B cell (primary cell): ENCODE data around the gene CUEDC2. TPM values are rescaled to one million over a fixed set of nuclear protein-coding genes. Genes with fewer than 3 reads are reported as not detected.

Source experiments
- ATAC-seq: fragments of 200-7000 bp; cut with Tn5 transposase; one replicate; pipeline ENCODE4 v1.10.0; 2021; ENCODE audit warnings: low read depth, mild to moderate bottlenecking, moderate number of reproducible peaks, moderate library complexity
- CTCF ChIA-PET: fragments of 350-600 bp; sonication (Branson Sonifier 250); formaldehyde crosslinking; loops from one replicate; lab custom pipeline; 2021; ENCODE audit warnings: antibody characterized with exemption, inconsistent platforms; lab: Charles Lee
- POLR2A ChIA-PET: fragments of 350-600 bp; sonication (Branson Sonifier 250); formaldehyde crosslinking; loops from one replicate; lab custom pipeline; 2021; ENCODE audit warnings: antibody characterized with exemption; lab: Charles Lee
- DNase-seq: peaks from one replicate; pipeline ENCODE4 v3.0.0; 2013
- H2AFZ ChIP-seq: 2 replicates; pipeline ENCODE4 v1.6.1; 2012; ENCODE audit warnings: mild to moderate bottlenecking, low read depth, low read length; ENCODE audit not compliant: insufficient read depth, poor library complexity, severe bottlenecking
- H3K27ac ChIP-seq, 2 donors: 1 replicate in 1 of 2; 2 replicates in 1 of 2; pipeline ENCODE4 v1.5.1; 2012 to 2013; ENCODE audit warnings: low read length in 2 of 2, mild to moderate bottlenecking in 2 of 2, moderate library complexity in 1 of 2
- H3K27me3 ChIP-seq, 4 experiments: fragments of 200-600 bp in 1 of 4; sonication (generic) in 1 of 4; replicated peaks in 1 of 4; 1 replicate in 2 of 4; 2 replicates in 2 of 4; pipeline versions ENCODE4 v1.6.1 to v1.7.0; 2013 to 2016; ENCODE audit warnings: low read length in 3 of 4, mild to moderate bottlenecking in 2 of 4, mixed read lengths in 1 of 4, moderate library complexity in 1 of 4; ENCODE audit not compliant: insufficient read depth in 4 of 4, control insufficient read depth in 3 of 4; ENCODE audit errors: control extremely low read depth in 1 of 4
- H3K36me3 ChIP-seq, 2 experiments: replicated peaks in 1 of 2; 1 replicate in 1 of 2; 2 replicates in 1 of 2; pipeline versions ENCODE4 v1.6.1 to v1.7.1; 2013; ENCODE audit warnings: low read length in 1 of 2; ENCODE audit not compliant: insufficient read depth in 2 of 2, control insufficient read depth in 1 of 2; ENCODE audit errors: control extremely low read depth in 1 of 2, extremely low read depth in 1 of 2
- H3K4me1 ChIP-seq, 2 donors: fragments of 200-600 bp in 1 of 2; sonication (generic) in 1 of 2; 1 replicate in 1 of 2; 2 replicates in 1 of 2; pipeline versions ENCODE4 v1.5.1 to v1.6.1; 2013 to 2017; ENCODE audit warnings: low read length in 2 of 2; ENCODE audit not compliant: control insufficient read depth in 2 of 2, insufficient read depth in 2 of 2
- H3K4me2 ChIP-seq: replicated peaks from 2 replicates; pipeline ENCODE3; 2012; ENCODE audit warnings: mild to moderate bottlenecking, low read depth, low read length; ENCODE audit not compliant: poor library complexity, severe bottlenecking
- H3K4me3 ChIP-seq, 5 experiments: fragments of 200-600 bp in 1 of 5; sonication (generic) in 1 of 5; 1 replicate in 3 of 5; 2 replicates in 2 of 5; pipeline versions ENCODE4 v1.5.1 to v1.7.0; 2011 to 2016; ENCODE audit warnings: low read length in 4 of 5, mild to moderate bottlenecking in 4 of 5, low read depth in 2 of 5, control low read depth in 1 of 5, moderate library complexity in 1 of 5; ENCODE audit not compliant: insufficient read depth in 1 of 5; ENCODE audit errors: control extremely low read depth in 1 of 5, extremely low read depth in 1 of 5
- H3K79me2 ChIP-seq: fragments of 200-600 bp; sonication (generic); one replicate; pipeline ENCODE4 v1.6.0; 2016; ENCODE audit warnings: low read length; ENCODE audit not compliant: control insufficient read depth, insufficient read depth
- H3K9ac ChIP-seq: fragments of 200-600 bp; sonication (generic); 2 replicates; pipeline ENCODE4 v1.6.1; 2017; ENCODE audit warnings: mild to moderate bottlenecking, low read length, moderate library complexity
- H3K9me3 ChIP-seq, 3 donors: one replicate each; pipeline versions ENCODE4 v1.6.1 to v1.7.1; 2013; ENCODE audit warnings: low read length in 2 of 3; ENCODE audit not compliant: control insufficient read depth in 2 of 3, insufficient read depth in 1 of 3; ENCODE audit errors: control extremely low read depth in 1 of 3
- H4K20me1 ChIP-seq: 2 replicates; pipeline ENCODE4 v1.6.0; 2012; ENCODE audit warnings: mild to moderate bottlenecking, low read length; ENCODE audit not compliant: insufficient read depth, control insufficient read depth, poor library complexity, severe bottlenecking
- H3K27ac Mint-ChIP-seq: one replicate; pipeline ENCODE4 v1.8.0; 2021; ENCODE audit warnings: mixed read lengths
- H3K27me3 Mint-ChIP-seq: one replicate; pipeline ENCODE4 v1.8.0; 2021; ENCODE audit warnings: mixed read lengths
- H3K4me1 Mint-ChIP-seq: one replicate; pipeline ENCODE4 v1.8.0; 2021; ENCODE audit warnings: mixed read lengths
- H3K4me3 Mint-ChIP-seq: one replicate; pipeline ENCODE4 v1.8.0; 2021; ENCODE audit warnings: mixed read lengths
- H3K9me3 Mint-ChIP-seq: one replicate; pipeline ENCODE4 v1.8.0; 2022; ENCODE audit warnings: mixed read lengths; ENCODE audit not compliant: insufficient read depth
- CTCF ChIP-seq: fragments of 200-600 bp; IDR thresholded peaks from one replicate; pipeline ENCODE4 v1.8.0; 2022; ENCODE audit warnings: antibody characterized with exemption, mild to moderate bottlenecking
- EZH2 ChIP-seq: IDR thresholded peaks from 2 replicates; pipeline ENCODE4 v1.6.1; 2012; ENCODE audit warnings: borderline replicate concordance, low read depth, mild to moderate bottlenecking, moderate library complexity, low read length; ENCODE audit not compliant: insufficient read depth, poor library complexity, severe bottlenecking
- WGBS: methylation state at CpG from one replicate; pipeline ENCODE4 v1.1.5; 2013; ENCODE audit warnings: missing lambda C conversion rate; ENCODE audit not compliant: insufficient coverage; 5-methylcytosine and 5-hydroxymethylcytosine counted together
- intact Hi-C: fragments of 100-400 bp; cut with micrococcal nuclease; formaldehyde crosslinking; loops from one replicate; pipeline ENCODE4 v1.10.0; 2022
- polyA plus RNA-seq: library from polyadenylated mRNA; depleted of rRNA; stranded (reverse); fragments of >200 nt; gene quantifications from 2 replicates; pipeline ENCODE4 v1.2.3, GENCODE V29; 2012
- total RNA-seq, 2 donors: library from RNA; stranded (reverse); fragments of 120-200 nt in 1 of 2; gene quantifications; 1 replicate in 1 of 2; 2 replicates in 1 of 2; pipeline versions ENCODE4 v1.2.3 to v1.2.4, GENCODE V29; 2013 to 2022

Gene CUEDC2
- total and polyA plus RNA-seq, 2 donors (not counting 1 experiment from before 2014, with no cell fraction given), result 35.6 to 49.4 TPM

GRCh38 chr10:102404361-102405107 is 27.8 kb downstream of the CUEDC2 start:
- ATAC-seq (no peak), DNase-seq (peak; percentile 41)
- TF ChIP-seq CTCF (no peak), EZH2 (no peak)
- Histone ChIP-seq H2AFZ (no peak overlapping the region), H3K4me2 (no peak overlapping the region), H4K20me1 (peaks cover 54% of the 10 kb centered on the region), H3K9me3 (peaks cover 0 to 6% (median 0%) of the 10 kb centered on the region in 3 donors), H3K9ac (no peak overlapping the region), H3K27ac (no peak overlapping the region), H3K4me1 (peaks cover 14 to 16% of the 10 kb centered on the region in 2 donors), H3K79me2 (peaks cover 11% of the 10 kb centered on the region), H3K4me3 (no peak overlapping the region), H3K36me3 (peaks cover 0 to 31% of the 10 kb centered on the region in 2 experiments), H3K27me3 (peaks cover 0 to 22% (median 13%) of the 10 kb centered on the region in 4 experiments)
- Mint-ChIP-seq H3K4me1 (peaks cover 22% of the 10 kb centered on the region), H3K27me3 (peaks cover 16% of the 10 kb centered on the region), H3K4me3 (no peak overlapping the region), H3K27ac (peak overlapping the region; percentile 67), H3K9me3 (no peaks in the 10 kb centered on the region)
- CTCF ChIA-PET, result interaction anchor here (0.9 to 4.4 kb wide), 15 partner anchors 8 to 237 kb away, joined by 3 to 16 read pairs (median 7); partner anchors contain the start of genes FBXL15 and NFKB2
- intact Hi-C loops, result no loop called here
- 98% methylated on average over 12 of the region's 17 CpGs for WGBS
- POLR2A ChIA-PET, result interaction anchor here (0.7 to 2.5 kb wide), 4 partner anchors 10 to 756 kb away, joined by 3 to 13 read pairs (median 9); partner anchors contain the start of genes CUEDC2, FBXL15 and NFKB2

- Mint-ChIP-seq H3K4me3 (no peak overlapping the region), H3K27ac (no peak overlapping the region), H3K27me3 (peaks cover 9% of the 10 kb centered on the region), H3K4me1 (peaks cover 26% of the 10 kb centered on the region), H3K9me3 (no peaks in the 10 kb centered on the region)
- H2AFZ ChIP-seq, result no peak overlapping the region
- peaks cover 15% of the 10 kb centered on the region for H3K79me2 ChIP-seq
- no peak overlapping the region for H3K9ac ChIP-seq
- WGBS, result 89% methylated on average over 7 of the region's 13 CpGs
- ATAC-seq (no peak), DNase-seq (peak; percentile 54)
- no peak for TF ChIP-seq EZH2
- no peak for TF ChIP-seq CTCF
- ChIA-PET POLR2A (interaction anchor here (1.0 to 2.5 kb wide), 3 partner anchors 9 to 18 kb away, joined by 4 to 13 read pairs (median 10); partner anchors contain the start of genes FBXL15 and NFKB2), CTCF (interaction anchor here (0.6 to 4.4 kb wide), 13 partner anchors 9 to 181 kb away, joined by 3 to 16 read pairs (median 6); partner anchors contain the start of genes CUEDC2 and FBXL15)
- intact Hi-C loops, result no loop called here
- peaks cover 0 to under 1% (median 0%) of the 10 kb centered on the region in 3 donors for H3K9me3 ChIP-seq
- peaks cover 0 to 38% of the 10 kb centered on the region in 2 experiments for H3K36me3 ChIP-seq
- no peak overlapping the region for H3K4me2 ChIP-seq
- peaks cover 0 to 10% (median 6%) of the 10 kb centered on the region in 4 experiments for H3K27me3 ChIP-seq
- peaks cover 68% of the 10 kb centered on the region for H4K20me1 ChIP-seq
- no peak overlapping the region for H3K4me3 ChIP-seq
- H3K27ac ChIP-seq, result no peak overlapping the region
- H3K4me1 ChIP-seq, result peaks cover 18 to 23% of the 10 kb centered on the region in 2 donors
These were observed 29.3 kb downstream of the CUEDC2 start for GRCh38 chr10:102403115-102403514.
